GM13977 (cell line): ENCODE results near the gene EEF1AKMT4.

Source experiments
- DNase-seq: peaks from one replicate; pipeline ENCODE4 v3.0.0; 2012; ENCODE audit warnings: low spot score
- in situ Hi-C: fragments of 300-500 bp; cut with MboI; formaldehyde crosslinking; loops from one replicate; pipeline ENCODE4 v1.12.0; 2022; ENCODE audit warnings: low sequenced_read_pairs, low pct_unique_long_range_greater_than_20kb, mixed read lengths, inconsistent platforms; ENCODE audit not compliant: unreplicated experiment
- TF ChIP-seq, protein P1 (sequence below): IDR thresholded peaks from 2 replicates; pipeline ENCODE4 v1.5.1; 2012; ENCODE audit warnings: mild to moderate bottlenecking, control low read depth; ENCODE audit not compliant: insufficient read depth; ENCODE audit errors: extremely low read depth, missing control alignments

Gene EEF1AKMT4

DNA sequence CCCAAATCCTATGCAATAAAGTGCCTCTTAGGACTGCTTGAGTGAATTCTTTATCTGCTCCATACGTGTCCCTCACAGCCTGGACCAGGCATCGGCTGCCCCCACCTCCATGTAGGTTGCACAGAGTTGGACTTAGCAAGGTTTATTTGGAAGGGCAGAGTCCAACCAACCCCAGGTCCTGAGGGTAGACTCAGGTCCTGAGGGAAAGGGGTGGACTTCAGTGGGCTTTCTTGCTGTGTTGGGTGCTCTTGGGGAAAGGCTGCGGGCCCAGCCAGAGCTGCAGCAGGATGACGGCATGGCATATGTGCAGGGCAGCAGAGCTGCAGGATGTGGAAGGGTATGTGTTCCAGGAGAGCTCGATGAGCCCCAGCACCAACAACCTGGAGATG is 7.2 kb upstream of the EEF1AKMT4 start:
- in situ Hi-C loops: loop anchor here (25.0 kb wide), 1 partner anchor 355 kb away; the partner anchor contains the start of gene PARL
- TF ChIP-seq, protein P1, sequence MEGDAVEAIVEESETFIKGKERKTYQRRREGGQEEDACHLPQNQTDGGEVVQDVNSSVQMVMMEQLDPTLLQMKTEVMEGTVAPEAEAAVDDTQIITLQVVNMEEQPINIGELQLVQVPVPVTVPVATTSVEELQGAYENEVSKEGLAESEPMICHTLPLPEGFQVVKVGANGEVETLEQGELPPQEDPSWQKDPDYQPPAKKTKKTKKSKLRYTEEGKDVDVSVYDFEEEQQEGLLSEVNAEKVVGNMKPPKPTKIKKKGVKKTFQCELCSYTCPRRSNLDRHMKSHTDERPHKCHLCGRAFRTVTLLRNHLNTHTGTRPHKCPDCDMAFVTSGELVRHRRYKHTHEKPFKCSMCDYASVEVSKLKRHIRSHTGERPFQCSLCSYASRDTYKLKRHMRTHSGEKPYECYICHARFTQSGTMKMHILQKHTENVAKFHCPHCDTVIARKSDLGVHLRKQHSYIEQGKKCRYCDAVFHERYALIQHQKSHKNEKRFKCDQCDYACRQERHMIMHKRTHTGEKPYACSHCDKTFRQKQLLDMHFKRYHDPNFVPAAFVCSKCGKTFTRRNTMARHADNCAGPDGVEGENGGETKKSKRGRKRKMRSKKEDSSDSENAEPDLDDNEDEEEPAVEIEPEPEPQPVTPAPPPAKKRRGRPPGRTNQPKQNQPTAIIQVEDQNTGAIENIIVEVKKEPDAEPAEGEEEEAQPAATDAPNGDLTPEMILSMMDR: no peak
- no peak for DNase-seq

DNA sequence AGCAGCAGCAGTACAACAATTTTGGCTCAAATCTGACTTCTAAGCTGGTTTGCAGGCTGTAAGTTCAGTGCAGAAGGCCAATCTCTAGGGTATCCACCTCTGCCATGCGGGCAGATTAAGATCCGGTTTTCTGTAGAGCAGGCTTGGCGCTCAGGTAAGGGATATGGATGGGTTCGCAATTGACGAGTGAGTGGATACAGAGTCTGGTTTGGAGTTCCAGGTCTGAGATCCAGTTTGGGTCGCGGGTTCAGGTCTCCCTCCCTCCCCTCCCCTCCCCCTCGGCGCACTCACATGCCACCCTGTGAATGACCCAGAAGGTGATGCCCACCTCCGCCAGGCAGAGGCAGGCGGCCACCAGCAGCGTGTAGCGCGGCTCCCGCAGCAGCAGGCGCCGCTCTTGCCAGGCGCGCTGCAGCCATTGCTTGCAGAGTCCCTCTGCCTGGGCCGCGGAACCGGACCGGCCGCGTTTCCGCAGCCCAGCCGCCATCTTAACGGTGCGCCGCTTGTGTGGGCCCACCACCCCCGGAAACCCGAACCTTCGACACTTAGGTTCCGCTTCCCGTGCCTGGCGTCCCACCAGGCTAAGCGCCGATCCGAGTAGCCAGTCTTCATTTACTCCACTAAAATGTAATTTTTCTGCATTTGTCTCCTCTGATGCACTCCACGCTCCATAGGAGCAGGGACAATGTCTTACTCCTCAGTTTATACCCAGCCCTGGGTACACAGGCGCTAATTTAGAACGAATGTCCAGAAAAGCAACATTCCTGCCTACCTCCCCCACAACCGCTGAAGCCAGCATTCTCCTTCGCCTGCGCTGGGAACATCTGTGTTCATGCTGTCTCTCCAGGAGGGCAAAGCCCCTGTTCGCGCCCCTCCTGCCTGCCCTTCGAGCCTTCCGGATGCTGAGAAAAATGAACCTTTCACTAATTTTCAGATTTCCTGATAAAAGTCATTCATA is 739 bp upstream of the EEF1AKMT4 start, which contains the start of gene ALG3:
ALG3 (minus strand) TSS at position 509 of the 958 bp plus-strand sequence; CDS start at position 487, 22 bp downstream.
- DNase-seq: peak; percentile 88
- TF ChIP-seq, protein P1: no peak
- in situ Hi-C loops: loop anchor here (25.0 kb wide), 1 partner anchor 361 kb away; the partner anchor contains the start of gene PARL

DNA sequence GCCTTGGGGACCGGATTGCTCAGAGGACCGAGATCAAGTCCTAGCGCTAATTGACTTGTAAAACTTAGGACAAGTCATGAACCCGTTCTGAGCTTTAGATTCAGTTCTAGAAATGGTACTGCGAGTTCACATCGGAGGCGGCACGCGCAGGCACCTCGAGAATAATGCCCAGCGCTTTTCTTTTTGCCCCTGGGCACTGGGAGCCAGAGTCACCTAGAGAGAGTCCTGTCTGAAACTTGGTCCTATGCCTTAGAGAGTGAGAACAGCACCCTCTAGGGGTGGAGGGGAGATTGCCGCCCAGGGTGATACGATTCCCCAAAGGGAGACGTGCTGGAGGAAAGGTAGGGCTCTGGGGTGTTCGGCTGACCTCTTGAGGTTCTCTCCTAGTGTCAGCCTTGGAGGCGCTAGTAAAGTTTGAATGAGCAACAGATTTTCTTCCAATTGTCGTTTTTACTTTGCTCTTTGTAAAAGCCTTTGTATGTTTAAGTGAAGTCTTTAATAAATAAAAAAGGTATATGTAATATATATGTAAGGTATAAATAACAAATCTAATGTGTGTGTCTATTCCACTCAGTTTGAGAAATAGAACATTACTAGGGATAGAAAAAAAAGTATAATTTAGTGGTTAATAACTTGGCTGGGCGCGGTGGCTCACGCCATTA is 826 bp downstream of the EEF1AKMT4 start:
- in situ Hi-C loops: no loop called here
- TF ChIP-seq, protein P1: peak; percentile 89
- DNase-seq: peak; percentile 91

DNA sequence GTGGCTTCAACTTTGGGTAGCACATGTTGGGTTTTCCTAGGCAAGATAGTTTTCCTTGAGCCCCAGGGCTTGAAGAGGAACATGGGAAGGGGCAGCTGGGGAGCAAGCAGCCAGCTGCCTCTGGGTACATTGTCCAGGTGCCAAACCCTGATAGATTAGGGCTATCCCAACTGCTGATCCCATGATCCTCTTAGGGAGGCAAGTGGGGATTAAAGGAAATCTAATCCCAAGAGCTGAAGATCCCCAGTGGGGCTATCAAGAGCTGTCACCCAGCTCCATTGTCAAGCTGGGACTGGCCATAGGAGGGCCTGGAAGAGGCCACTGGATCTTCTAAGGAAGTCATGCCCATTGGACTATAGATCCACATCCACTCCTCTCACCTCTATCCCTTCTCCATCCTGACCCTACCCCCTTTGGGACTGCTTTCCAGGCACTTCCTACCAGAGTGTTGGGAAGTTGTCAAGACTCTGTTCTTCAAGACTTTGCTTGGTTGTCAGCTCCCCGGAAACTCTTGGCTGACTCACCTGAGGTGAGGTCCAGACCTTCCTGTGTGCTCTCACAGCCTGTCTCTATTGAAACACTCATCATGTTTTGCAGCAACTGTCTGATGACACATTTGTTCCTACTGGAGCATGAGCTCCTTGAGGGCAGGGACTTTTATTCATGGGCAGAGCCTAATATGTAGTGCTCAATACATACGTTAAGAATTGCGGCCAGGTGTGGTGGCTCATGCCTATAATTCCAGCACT is 6.0 kb downstream of the EEF1AKMT4 start:
- in situ Hi-C loops: no loop called here
- TF ChIP-seq, protein P1: no peak

DNA sequence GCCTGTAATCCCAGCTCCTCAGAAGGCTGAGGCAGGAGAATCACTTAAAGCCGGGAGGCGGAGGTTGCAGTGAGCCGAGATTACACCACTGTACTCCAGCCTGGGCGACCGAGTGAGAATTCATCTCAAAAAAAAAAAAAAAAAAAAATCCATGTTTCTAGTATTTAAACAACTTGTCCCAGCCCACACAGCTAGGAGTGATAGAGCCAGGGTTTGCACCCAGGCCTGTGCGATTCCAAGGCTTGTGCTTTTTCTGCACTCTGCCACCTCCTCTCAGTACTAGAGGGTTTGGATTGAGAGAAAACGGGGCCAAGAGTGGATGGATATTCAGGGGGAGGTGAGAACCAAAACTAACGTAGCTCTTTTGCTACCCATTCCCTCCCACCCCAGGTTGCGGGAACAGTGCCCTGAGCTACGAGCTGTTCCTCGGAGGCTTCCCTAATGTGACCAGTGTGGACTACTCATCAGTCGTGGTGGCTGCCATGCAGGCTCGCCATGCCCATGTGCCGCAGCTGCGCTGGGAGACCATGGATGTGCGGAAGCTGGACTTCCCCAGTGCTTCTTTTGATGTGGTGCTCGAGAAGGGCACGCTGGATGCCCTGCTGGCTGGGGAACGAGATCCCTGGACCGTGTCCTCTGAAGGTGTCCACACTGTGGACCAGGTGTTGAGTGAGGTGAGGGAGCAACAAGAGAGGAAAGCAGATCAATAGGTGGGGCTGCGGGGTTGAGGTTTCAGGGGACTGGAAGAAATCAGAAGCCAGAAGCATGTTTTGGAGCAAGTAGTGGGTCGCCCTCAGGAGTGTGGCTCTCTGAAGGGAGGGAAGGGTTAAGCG is 7.8 kb downstream of the EEF1AKMT4 start:
- DNase-seq: no peak
- TF ChIP-seq, protein P1: no peak
- in situ Hi-C loops: no loop called here

More for the DNA sequence above, 6.0 kb downstream of the EEF1AKMT4 start:
- no peak for DNase-seq
